Endodermal cell (in vitro differentiated cells): ENCODE results near the gene ZDHHC17. TPM values are rescaled to one million over a fixed set of nuclear protein-coding genes. Genes with fewer than 3 reads are reported as not detected.

Experiments
- DNase-seq: peaks from one replicate; pipeline ENCODE4 v3.0.0-alpha.2; 2017
- H3K27ac ChIP-seq: 2 replicates; pipeline ENCODE4 v1.5.1; 2013; ENCODE audit warnings: mild to moderate bottlenecking, low read depth, low read length, moderate library complexity
- H3K27me3 ChIP-seq: 2 replicates; pipeline ENCODE4 v1.6.1; 2013; ENCODE audit warnings: mild to moderate bottlenecking, low read length, moderate library complexity; ENCODE audit not compliant: insufficient read depth, control insufficient read depth, poor library complexity, severe bottlenecking
- H3K36me3 ChIP-seq: 2 replicates; pipeline ENCODE4 v1.7.0; 2013; ENCODE audit warnings: mild to moderate bottlenecking, low read length, moderate library complexity; ENCODE audit not compliant: control insufficient read depth, insufficient read depth
- H3K4me1 ChIP-seq: one replicate; pipeline ENCODE4 v1.7.0; 2013; ENCODE audit warnings: low read length; ENCODE audit not compliant: control insufficient read depth, insufficient read depth
- H3K4me3 ChIP-seq: 2 replicates; pipeline ENCODE4 v1.5.1; 2013; ENCODE audit warnings: mild to moderate bottlenecking, low read length, moderate library complexity
- H3K9ac ChIP-seq: 2 replicates; pipeline ENCODE4 v1.6.1; 2013; ENCODE audit warnings: mild to moderate bottlenecking, low read length, moderate library complexity; ENCODE audit not compliant: poor library complexity, severe bottlenecking; ENCODE audit errors: extremely low read depth
- H3K9me3 ChIP-seq: 2 replicates; pipeline ENCODE4 v1.6.1; 2013; ENCODE audit warnings: mild to moderate bottlenecking, low read length, moderate library complexity; ENCODE audit not compliant: control insufficient read depth
- H3K27ac Mint-ChIP-seq: 2 replicates; pipeline ENCODE4 v1.8.0; 2020; ENCODE audit warnings: mixed read lengths
- H3K27me3 Mint-ChIP-seq: 2 replicates; pipeline ENCODE4 v1.8.0; 2021; ENCODE audit warnings: mild to moderate bottlenecking, mixed read lengths; ENCODE audit not compliant: insufficient read depth
- H3K36me3 Mint-ChIP-seq: 2 replicates; pipeline ENCODE4 v1.8.0; 2020; ENCODE audit warnings: low read depth, mixed read lengths
- H3K4me1 Mint-ChIP-seq: 2 replicates; pipeline ENCODE4 v1.8.0; 2020; ENCODE audit warnings: mixed read lengths
- H3K4me3 Mint-ChIP-seq: 2 replicates; pipeline ENCODE4 v1.8.0; 2020; ENCODE audit warnings: mild to moderate bottlenecking, moderate library complexity, mixed read lengths
- H3K9me3 Mint-ChIP-seq: 2 replicates; pipeline ENCODE4 v1.8.0; 2020; ENCODE audit warnings: mild to moderate bottlenecking, mixed read lengths
- CTCF ChIP-seq: fragments of 200-600 bp; sonication (generic); conservative IDR thresholded peaks from 2 replicates; pipeline ENCODE4 v1.5.0; 2021; ENCODE audit warnings: antibody characterized with exemption, mild to moderate bottlenecking
- WGBS, 2 experiments: methylation state at CpG; one replicate each; pipeline versions ENCODE4 v1.1.5 to v1.1.7; 2013; ENCODE audit warnings: missing lambda C conversion rate in 2 of 2, mixed read lengths in 1 of 2; ENCODE audit not compliant: insufficient coverage in 1 of 2, insufficient read length in 1 of 2; 5-methylcytosine and 5-hydroxymethylcytosine counted together
- total RNA-seq, 2 donors: library from RNA; stranded (reverse); fragmentation: NEBNext Ultra II Directional in 1 of 2; extraction: Animal tissue kit (Norgen Biotek cat#: 25700) in 1 of 2; gene quantifications; 2 replicates in 1 of 2; 3 replicates in 1 of 2; pipeline ENCODE4 v1.2.1, GENCODE V29; 2021

The ZDHHC17 gene
- total RNA-seq, 2 donors from 2014 or later, result 37.9 to 40.0 TPM

DNA sequence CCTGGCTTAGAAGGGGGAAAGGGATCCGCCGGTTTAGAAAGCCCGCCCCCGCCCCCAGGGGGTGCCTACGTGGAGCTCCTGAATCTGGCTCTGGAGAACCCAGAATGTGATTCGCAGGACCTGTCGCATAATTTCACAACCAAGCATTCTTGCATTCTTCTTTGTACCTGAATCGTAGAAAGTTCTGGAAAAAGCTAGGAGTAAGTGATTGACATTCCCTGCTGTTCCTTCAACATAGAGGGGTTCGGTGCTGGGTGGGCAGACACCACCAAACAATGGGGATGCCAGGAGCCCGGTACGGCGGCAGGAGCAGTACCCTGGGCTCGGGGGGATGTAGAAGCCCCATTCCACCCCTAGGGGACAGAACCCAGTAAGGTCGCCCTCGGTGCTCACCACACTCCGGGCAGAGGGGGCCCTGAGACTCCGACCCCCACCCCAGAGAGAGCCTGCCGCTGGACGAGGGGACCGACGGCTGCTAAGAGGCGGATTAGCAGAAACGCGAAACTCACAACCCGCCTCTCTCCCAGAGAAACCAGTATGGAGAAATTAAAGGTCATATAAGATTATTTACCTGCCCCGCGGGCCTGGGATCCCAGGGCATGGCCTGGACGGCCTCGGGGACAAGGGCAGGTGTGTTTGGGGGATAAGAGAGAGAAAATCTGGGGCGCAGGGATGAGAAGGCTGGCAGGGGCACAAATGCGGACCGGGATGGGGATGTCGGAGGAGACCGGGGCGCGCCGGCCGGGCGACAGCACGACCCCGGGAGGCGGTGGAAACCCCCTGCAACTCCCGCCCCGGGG, 114.4 kb downstream of the ZDHHC17 start:
- Histone ChIP-seq H3K27me3 (peaks cover 15% of the 10 kb centered on the region), H3K36me3 (no peaks in the 10 kb centered on the region), H3K9ac (peak overlapping the region; percentile 81), H3K4me3 (peak overlapping the region; percentile 90), H3K9me3 (no peaks in the 10 kb centered on the region), H3K27ac (peak overlapping the region; percentile 86), H3K4me1 (peaks cover 6% of the 10 kb centered on the region)
- TF ChIP-seq CTCF, result peak; percentile 71
- Mint-ChIP-seq H3K27me3 (peaks cover 10% of the 10 kb centered on the region), H3K36me3 (no peaks in the 10 kb centered on the region), H3K27ac (peak overlapping the region; percentile 97), H3K4me1 (peaks cover 30% of the 10 kb centered on the region), H3K4me3 (peak overlapping the region; percentile 88), H3K9me3 (no peaks in the 10 kb centered on the region)
- peak; percentile 92 for DNase-seq
- WGBS, 2 experiments, result 0% methylated on average over 5 to 44 of the region's 44 CpGs

- Mint-ChIP-seq H3K4me3 (peak within 1 kb of the TSS; percentile 88), H3K27ac (peak within 1 kb of the TSS; percentile 97), H3K27me3 (peaks cover 10% of the 10 kb centered on the region), H3K4me1 (peaks cover 29% of the 10 kb centered on the region), H3K9me3 (no peaks in the 10 kb centered on the region), H3K36me3 (no peaks in the 10 kb centered on the region)
- WGBS, 2 experiments, result 0 to 2% methylated on average over 41 to 71 of the region's 71 CpGs
- Histone ChIP-seq H3K4me1 (peaks cover 6% of the 10 kb centered on the region), H3K27me3 (peaks cover 19% of the 10 kb centered on the region), H3K9ac (peak within 1 kb of the TSS; percentile 81), H3K9me3 (no peaks in the 10 kb centered on the region), H3K4me3 (peak within 1 kb of the TSS; percentile 90), H3K27ac (peak within 1 kb of the TSS; percentile 98), H3K36me3 (no peaks in the 10 kb centered on the region)
- peak; percentile 100 for DNase-seq
- TF ChIP-seq CTCF, result peak; percentile 65
Measured at GRCh38 chr12:76878899-76879709, 115.2 kb downstream of the ZDHHC17 start, which contains the start of gene CSRP2. Gene CSRP2 (minus strand): TSS chr12:76879019. CDS start chr12:76866260, 12,759 bp downstream.

DNA sequence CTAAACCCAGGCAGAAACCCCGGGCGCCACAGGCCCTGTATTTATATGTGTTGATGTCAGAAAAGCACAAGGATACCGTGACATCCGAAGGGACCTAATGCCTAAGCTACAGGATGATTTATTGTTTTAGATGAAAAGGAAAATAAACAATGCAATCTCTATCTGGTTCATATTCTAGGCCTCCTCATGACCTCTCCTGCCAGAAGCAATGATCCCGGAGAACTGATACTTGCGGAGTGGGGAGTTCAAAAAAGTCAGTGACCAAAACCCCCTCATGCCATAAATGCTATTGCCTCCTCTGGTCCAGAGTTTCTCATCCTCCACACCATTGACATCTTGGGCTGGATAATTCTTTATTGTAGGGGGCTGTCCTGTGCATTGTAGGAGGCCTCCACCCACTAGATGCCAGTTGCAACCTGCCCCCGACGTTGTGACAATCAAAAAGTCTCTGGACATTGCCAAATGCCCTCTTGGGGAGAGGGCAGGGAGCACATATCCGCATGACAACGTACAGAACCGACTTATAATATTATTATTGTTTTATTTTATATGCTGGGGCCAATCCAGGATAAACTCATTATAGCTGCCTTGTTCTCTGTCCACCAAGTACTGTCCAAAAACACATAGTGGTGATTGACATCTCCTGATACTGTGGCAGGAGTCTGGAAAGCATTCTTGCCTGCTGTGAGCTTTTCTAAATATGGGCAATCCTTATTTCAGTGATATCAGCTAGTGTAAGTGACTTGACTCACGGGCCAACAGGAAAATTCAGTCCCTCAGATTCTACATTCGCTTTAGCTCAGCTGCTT, 116.0 kb downstream of the ZDHHC17 start:
- no peak for DNase-seq
- Mint-ChIP-seq H3K27me3 (peaks cover 10% of the 10 kb centered on the region), H3K27ac (peak overlapping the region; percentile 92), H3K4me3 (peak overlapping the region; percentile 88), H3K36me3 (no peaks in the 10 kb centered on the region), H3K4me1 (peaks cover 24% of the 10 kb centered on the region), H3K9me3 (no peaks in the 10 kb centered on the region)
- Histone ChIP-seq H3K9me3 (no peaks in the 10 kb centered on the region), H3K4me1 (peaks cover 6% of the 10 kb centered on the region), H3K4me3 (peak overlapping the region; percentile 90), H3K36me3 (no peaks in the 10 kb centered on the region), H3K9ac (peak overlapping the region; percentile 79), H3K27ac (peak overlapping the region; percentile 98), H3K27me3 (peaks cover 19% of the 10 kb centered on the region)
- no peak for TF ChIP-seq CTCF
- WGBS, 2 experiments, result 55 to 69% methylated on average over 8 to 10 of the region's 13 CpGs
